Liver (tissue), 9 donors: ENCODE results near the gene GGA1. TPM values are rescaled to one million over a fixed set of nuclear protein-coding genes. Genes with fewer than 3 reads are reported as not detected.

Experiments
- DNase-seq: peaks from one replicate; pipeline ENCODE4 v3.0.0-alpha.2; 2017; ENCODE audit warnings: low spot score
- H3K27ac ChIP-seq, 2 donors: one replicate each; pipeline ENCODE4 v1.7.0; 2013; ENCODE audit warnings: inconsistent platforms in 2 of 2, low read length in 2 of 2, control low read depth in 1 of 2, low read depth in 1 of 2, mild to moderate bottlenecking in 1 of 2
- H3K27me3 ChIP-seq, 4 donors: one replicate each; pipeline versions ENCODE4 v1.6.1 to v1.7.0; 2013; ENCODE audit warnings: low read length in 3 of 4, inconsistent platforms in 1 of 4, mild to moderate bottlenecking in 1 of 4, moderate library complexity in 1 of 4; ENCODE audit not compliant: control insufficient read depth in 4 of 4, insufficient read depth in 4 of 4
- H3K36me3 ChIP-seq, 4 donors: one replicate each; pipeline versions ENCODE4 v1.6.1 to v1.7.0; 2013; ENCODE audit warnings: low read length in 3 of 4, mild to moderate bottlenecking in 3 of 4, low read depth in 1 of 4, moderate library complexity in 1 of 4; ENCODE audit not compliant: control insufficient read depth in 4 of 4, insufficient read depth in 3 of 4
- H3K4me1 ChIP-seq, 4 donors: one replicate each; pipeline versions ENCODE4 v1.6.1 to v1.7.0; 2013; ENCODE audit warnings: low read length in 3 of 4, mild to moderate bottlenecking in 3 of 4, moderate library complexity in 1 of 4; ENCODE audit not compliant: control insufficient read depth in 4 of 4, insufficient read depth in 4 of 4
- H3K4me3 ChIP-seq, 3 donors: one replicate each; pipeline versions ENCODE4 v1.6.1 to v1.7.0; 2013; ENCODE audit warnings: low read length in 3 of 3, control low read depth in 1 of 3, low read depth in 1 of 3, mild to moderate bottlenecking in 1 of 3
- H3K9ac ChIP-seq, 2 donors: one replicate each; pipeline ENCODE4 v1.7.0; 2013; ENCODE audit warnings: low read length in 2 of 2, mild to moderate bottlenecking in 2 of 2, moderate library complexity in 2 of 2, control low read depth in 1 of 2, low read depth in 1 of 2
- H3K9me3 ChIP-seq, 4 donors: one replicate each; pipeline versions ENCODE4 v1.6.1 to v1.7.0; 2013; ENCODE audit warnings: low read length in 3 of 4; ENCODE audit not compliant: control insufficient read depth in 4 of 4
- EGR1 ChIP-seq, 2 donors: IDR thresholded peaks; 2 replicates each; pipeline ENCODE4 v1.6.1; 2016 to 2018; ENCODE audit warnings: antibody characterized with exemption in 2 of 2, low read depth in 2 of 2
- FOXA1 ChIP-seq: IDR thresholded peaks from 2 replicates; pipeline ENCODE4 v1.6.1; 2016; ENCODE audit warnings: antibody characterized with exemption
- FOXA2 ChIP-seq: IDR thresholded peaks from 2 replicates; pipeline ENCODE4 v1.6.1; 2016; ENCODE audit warnings: antibody characterized with exemption
- GABPA ChIP-seq, 2 donors: IDR thresholded peaks in 1 of 2; conservative IDR thresholded peaks in 1 of 2; 2 replicates each; pipeline ENCODE4 v1.6.1; 2016; ENCODE audit warnings: antibody characterized with exemption in 2 of 2, mild to moderate bottlenecking in 1 of 2, moderate library complexity in 1 of 2
- HNF4A ChIP-seq, 2 donors: conservative IDR thresholded peaks; 2 replicates each; pipeline ENCODE4 v1.6.1; 2016; ENCODE audit warnings: antibody characterized with exemption in 2 of 2, mild to moderate bottlenecking in 2 of 2
- HNF4G ChIP-seq: IDR thresholded peaks from 2 replicates; pipeline ENCODE4 v1.6.1; 2016; ENCODE audit warnings: antibody characterized with exemption
- JUND ChIP-seq, 2 donors: IDR thresholded peaks; 2 replicates each; pipeline ENCODE4 v1.6.1; 2016; ENCODE audit warnings: antibody characterized with exemption in 2 of 2
- RAD21 ChIP-seq, 2 donors: IDR thresholded peaks; 2 replicates each; pipeline ENCODE4 v1.6.1; 2016; ENCODE audit warnings: antibody characterized with exemption in 2 of 2, mild to moderate bottlenecking in 2 of 2
- RXRA ChIP-seq, 2 donors: IDR thresholded peaks; 2 replicates each; pipeline ENCODE4 v1.6.1; 2017 to 2018; ENCODE audit warnings: antibody characterized with exemption in 2 of 2, mild to moderate bottlenecking in 1 of 2
- SP1 ChIP-seq: IDR thresholded peaks from 2 replicates; pipeline ENCODE4 v1.6.1; 2018; ENCODE audit warnings: antibody characterized with exemption, mild to moderate bottlenecking
- TAF1 ChIP-seq: conservative IDR thresholded peaks from 2 replicates; pipeline ENCODE4 v1.6.1; 2016; ENCODE audit warnings: antibody characterized with exemption, mild to moderate bottlenecking
- WGBS: extraction: QIAGEN DNeasy Blood & Tissue Kit; methylation state at CpG from one replicate; pipeline ENCODE4 v1.1.7; 2013; 5-methylcytosine and 5-hydroxymethylcytosine counted together
- polyA plus RNA-seq, 2 donors: library from polyadenylated mRNA; stranded (reverse) in 1 of 2; unstranded in 1 of 2; fragments of 200-250 nt in 1 of 2; fragments of >200 nt in 1 of 2; fragmentation: Nextera tagmentation in 1 of 2; extraction: Ambion mirVana in 1 of 2; gene quantifications; one replicate each; pipeline versions ENCODE4 v1.2.1 to v1.2.3, GENCODE V29; 2013 to 2015
- total RNA-seq, 2 donors: library from RNA; depleted of rRNA; stranded (reverse); fragments of >200 nt; gene quantifications; one replicate each; pipeline ENCODE4 v1.2.3, GENCODE V29; 2014
- TF ChIP-seq, protein P1 (sequence below): IDR thresholded peaks from 2 replicates; pipeline ENCODE4 v1.6.1; 2016; ENCODE audit warnings: antibody characterized with exemption
- TF ChIP-seq, protein P2 (sequence below): IDR thresholded peaks from 2 replicates; pipeline ENCODE4 v1.6.1; 2016; ENCODE audit warnings: antibody characterized with exemption, mild to moderate bottlenecking
- TF ChIP-seq, protein P3 (sequence below): IDR thresholded peaks from 2 replicates; pipeline ENCODE4 v1.6.1; 2016; ENCODE audit warnings: antibody characterized with exemption
- donor health status: healthy.
- donor health status: healthy.
- donor health status: healthy.
- donor health status: healthy.
- donor health status: healthy.

GGA1 gene
- total and polyA plus RNA-seq, 4 donors, result 15.1 to 26.4 (median 17.8) TPM

DNA sequence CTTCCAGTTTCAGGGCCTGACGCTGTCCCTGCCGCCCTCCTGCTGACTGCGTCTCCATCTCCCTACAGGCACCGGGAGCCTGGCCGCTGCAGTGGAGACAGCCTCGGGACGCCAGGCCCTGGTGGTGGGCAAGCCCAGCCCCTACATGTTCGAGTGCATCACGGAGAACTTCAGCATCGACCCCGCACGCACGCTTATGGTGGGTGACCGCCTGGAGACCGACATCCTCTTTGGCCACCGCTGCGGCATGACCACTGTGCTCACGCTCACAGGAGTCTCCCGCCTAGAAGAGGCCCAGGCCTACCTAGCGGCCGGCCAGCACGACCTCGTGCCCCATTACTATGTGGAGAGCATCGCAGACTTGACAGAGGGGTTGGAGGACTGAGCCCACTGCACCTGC is 56.9 kb downstream of the GGA1 start (continued):
- TF ChIP-seq, protein P1, sequence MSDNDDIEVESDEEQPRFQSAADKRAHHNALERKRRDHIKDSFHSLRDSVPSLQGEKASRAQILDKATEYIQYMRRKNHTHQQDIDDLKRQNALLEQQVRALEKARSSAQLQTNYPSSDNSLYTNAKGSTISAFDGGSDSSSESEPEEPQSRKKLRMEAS, result no peak
- TF ChIP-seq HNF4A (conservative IDR thresholded peaks at IDR 0.05) (no peak), JUND (IDR thresholded peaks at IDR 0.05) (no peak), EGR1 (IDR thresholded peaks at IDR 0.05; ENCODE audit: low read depth in 2 of 2) (no peak)

DNA sequence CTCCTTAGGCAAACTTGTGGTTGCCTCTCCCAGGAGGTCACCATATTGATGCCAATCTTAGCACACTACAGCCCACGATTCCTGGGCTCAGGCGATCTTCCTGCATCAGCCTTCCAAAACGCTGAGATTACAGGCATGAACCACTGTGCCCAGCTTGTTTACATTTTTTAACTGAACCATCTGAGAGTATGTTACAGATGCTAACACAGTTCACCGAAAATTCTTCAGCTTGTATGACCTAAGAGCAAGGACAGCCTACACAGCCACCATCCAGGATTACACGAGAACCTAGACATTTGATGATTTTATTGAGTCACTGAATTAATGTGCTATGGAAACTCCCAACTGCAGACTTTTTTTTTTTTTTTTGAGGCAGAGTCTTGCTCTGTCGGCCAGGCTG is 61.0 kb downstream of the GGA1 start:
- no peaks in the 10 kb centered on the region for H3K27me3 ChIP-seq
- DNase-seq, result no peak
- no peak overlapping the region for H3K27ac ChIP-seq
- no peak overlapping the region for H3K9ac ChIP-seq
- 72% methylated on average over 6 of the region's 6 CpGs for WGBS
- no peak for TF ChIP-seq EGR1 (IDR thresholded peaks at IDR 0.05; ENCODE audit: low read depth in 2 of 2)
- no peak for TF ChIP-seq HNF4G
- TF ChIP-seq, protein P2, sequence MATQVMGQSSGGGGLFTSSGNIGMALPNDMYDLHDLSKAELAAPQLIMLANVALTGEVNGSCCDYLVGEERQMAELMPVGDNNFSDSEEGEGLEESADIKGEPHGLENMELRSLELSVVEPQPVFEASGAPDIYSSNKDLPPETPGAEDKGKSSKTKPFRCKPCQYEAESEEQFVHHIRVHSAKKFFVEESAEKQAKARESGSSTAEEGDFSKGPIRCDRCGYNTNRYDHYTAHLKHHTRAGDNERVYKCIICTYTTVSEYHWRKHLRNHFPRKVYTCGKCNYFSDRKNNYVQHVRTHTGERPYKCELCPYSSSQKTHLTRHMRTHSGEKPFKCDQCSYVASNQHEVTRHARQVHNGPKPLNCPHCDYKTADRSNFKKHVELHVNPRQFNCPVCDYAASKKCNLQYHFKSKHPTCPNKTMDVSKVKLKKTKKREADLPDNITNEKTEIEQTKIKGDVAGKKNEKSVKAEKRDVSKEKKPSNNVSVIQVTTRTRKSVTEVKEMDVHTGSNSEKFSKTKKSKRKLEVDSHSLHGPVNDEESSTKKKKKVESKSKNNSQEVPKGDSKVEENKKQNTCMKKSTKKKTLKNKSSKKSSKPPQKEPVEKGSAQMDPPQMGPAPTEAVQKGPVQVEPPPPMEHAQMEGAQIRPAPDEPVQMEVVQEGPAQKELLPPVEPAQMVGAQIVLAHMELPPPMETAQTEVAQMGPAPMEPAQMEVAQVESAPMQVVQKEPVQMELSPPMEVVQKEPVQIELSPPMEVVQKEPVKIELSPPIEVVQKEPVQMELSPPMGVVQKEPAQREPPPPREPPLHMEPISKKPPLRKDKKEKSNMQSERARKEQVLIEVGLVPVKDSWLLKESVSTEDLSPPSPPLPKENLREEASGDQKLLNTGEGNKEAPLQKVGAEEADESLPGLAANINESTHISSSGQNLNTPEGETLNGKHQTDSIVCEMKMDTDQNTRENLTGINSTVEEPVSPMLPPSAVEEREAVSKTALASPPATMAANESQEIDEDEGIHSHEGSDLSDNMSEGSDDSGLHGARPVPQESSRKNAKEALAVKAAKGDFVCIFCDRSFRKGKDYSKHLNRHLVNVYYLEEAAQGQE, result no peak
- TF ChIP-seq RAD21 (IDR thresholded peaks at IDR 0.05), result no peak
- TF ChIP-seq, protein P1, result no peak
- TF ChIP-seq FOXA2, result no peak
- H3K4me1 ChIP-seq, result peaks cover 0 to 4% (median 3%) of the 10 kb centered on the region in 4 donors
- H3K9me3 ChIP-seq, result no peaks in the 10 kb centered on the region
- H3K36me3 ChIP-seq, result peaks cover 0 to 16% (median 4%) of the 10 kb centered on the region in 4 donors
- no peak overlapping the region for H3K4me3 ChIP-seq

DNA sequence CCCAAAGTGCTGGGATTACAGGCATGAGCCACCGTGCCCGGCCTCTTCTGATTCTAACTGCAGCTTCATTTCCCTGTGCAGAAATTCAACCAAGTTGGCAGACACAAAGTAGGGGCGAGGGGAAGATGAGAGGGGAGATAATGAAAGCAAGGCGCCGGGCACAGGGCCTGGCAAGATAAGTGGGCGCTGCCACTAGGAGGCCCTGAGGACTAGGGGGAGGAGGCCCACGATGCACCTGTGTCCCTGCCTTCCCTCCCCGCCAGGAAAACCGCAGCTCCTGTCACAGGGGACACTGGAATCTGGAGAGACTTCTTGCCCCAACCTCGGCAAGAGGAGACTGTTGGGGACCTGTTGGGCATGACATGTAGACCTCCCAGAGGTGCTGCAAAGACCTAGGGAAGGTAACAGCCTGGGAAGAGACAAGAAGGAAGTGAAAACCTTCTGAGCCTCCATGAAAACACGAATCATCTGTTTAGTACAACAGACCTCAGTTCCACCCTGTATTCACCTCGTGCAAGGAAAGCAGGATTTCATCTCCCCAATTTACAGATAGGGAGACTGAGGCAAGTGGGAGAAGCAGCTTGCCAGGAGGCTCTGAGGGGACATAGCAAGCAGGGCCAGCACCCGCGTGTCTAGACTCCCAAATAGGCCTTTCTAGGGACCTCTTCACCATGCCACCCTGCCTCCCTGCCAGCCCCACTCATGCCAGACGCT is 63.7 kb downstream of the GGA1 start:
- no peaks in the 10 kb centered on the region for H3K9me3 ChIP-seq
- peaks cover 0 to 3% (median 1%) of the 10 kb centered on the region in 4 donors for H3K36me3 ChIP-seq
- H3K27ac ChIP-seq, result no peak overlapping the region
- peaks cover 10 to 27% (median 22%) of the 10 kb centered on the region in 4 donors for H3K4me1 ChIP-seq
- no peaks in the 10 kb centered on the region for H3K27me3 ChIP-seq
- no peak overlapping the region for H3K9ac ChIP-seq
- H3K4me3 ChIP-seq, result no peak overlapping the region
- TF ChIP-seq FOXA2, result no peak
- TF ChIP-seq, protein P1, result no peak
- no peak for TF ChIP-seq RXRA (IDR thresholded peaks at IDR 0.05)
- no peak for TF ChIP-seq FOXA1
- TF ChIP-seq, protein P3, sequence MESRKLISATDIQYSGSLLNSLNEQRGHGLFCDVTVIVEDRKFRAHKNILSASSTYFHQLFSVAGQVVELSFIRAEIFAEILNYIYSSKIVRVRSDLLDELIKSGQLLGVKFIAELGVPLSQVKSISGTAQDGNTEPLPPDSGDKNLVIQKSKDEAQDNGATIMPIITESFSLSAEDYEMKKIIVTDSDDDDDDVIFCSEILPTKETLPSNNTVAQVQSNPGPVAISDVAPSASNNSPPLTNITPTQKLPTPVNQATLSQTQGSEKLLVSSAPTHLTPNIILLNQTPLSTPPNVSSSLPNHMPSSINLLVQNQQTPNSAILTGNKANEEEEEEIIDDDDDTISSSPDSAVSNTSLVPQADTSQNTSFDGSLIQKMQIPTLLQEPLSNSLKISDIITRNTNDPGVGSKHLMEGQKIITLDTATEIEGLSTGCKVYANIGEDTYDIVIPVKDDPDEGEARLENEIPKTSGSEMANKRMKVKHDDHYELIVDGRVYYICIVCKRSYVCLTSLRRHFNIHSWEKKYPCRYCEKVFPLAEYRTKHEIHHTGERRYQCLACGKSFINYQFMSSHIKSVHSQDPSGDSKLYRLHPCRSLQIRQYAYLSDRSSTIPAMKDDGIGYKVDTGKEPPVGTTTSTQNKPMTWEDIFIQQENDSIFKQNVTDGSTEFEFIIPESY, result no peak
- no peak for TF ChIP-seq RAD21 (IDR thresholded peaks at IDR 0.05)
- no peak for TF ChIP-seq HNF4G
- TF ChIP-seq, protein P2, result no peak
- no peak for TF ChIP-seq GABPA (IDR thresholded peaks at IDR 0.05 in 1 of 2, conservative IDR thresholded peaks at IDR 0.05 in 1 of 2)
- TF ChIP-seq JUND (IDR thresholded peaks at IDR 0.05), result no peak
- TF ChIP-seq SP1, result no peak
- TF ChIP-seq TAF1, result no peak
- no peak for DNase-seq
- 79% methylated on average over 15 of the region's 15 CpGs for whole genome bisulfite sequencing
